ENCODE data around the gene ARL6IP5.

GRCh38 chr3:69079269-69080159 lies 5.2 kb upstream of the ARL6IP5 start:
- TF ChIP-seq CTCF (conservative IDR thresholded peaks at IDR 0.05; ENCODE audit: low read depth, low read length) (no peak), EZH2 (IDR thresholded peaks at IDR 0.05; ENCODE audit: borderline replicate concordance, low read depth, low read length, poor library complexity, severe bottlenecking) (no peak)

Measured in A673 (cell line).